ENCODE measurements around the gene HINT2. TPM values are rescaled to one million over a fixed set of nuclear protein-coding genes. Genes with fewer than 3 reads are reported as not detected.

The HINT2 gene
- total RNA-seq, 1 experiment from 2014 or later, result 35.9 TPM

DNA sequence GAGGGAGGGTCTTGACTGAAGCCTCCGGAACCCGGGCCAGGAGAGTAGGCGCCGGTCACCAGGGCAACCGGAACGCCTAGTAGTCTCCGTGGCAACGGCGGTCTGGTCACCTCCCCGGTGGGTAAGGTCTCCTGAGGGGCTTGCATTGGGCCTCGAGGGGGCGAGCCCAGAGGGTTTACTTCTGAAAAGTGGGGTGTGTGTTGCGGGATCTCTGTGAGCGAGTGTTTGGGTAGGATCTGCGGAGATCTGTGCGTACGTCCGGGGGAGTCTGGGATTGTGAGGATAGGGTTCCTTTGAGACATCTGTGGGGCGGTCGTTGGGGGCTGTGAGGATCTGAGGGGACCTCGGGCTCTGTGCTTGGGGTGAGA lies 13.9 kb upstream of the HINT2 start, which contains the start of gene FAM221B:
Gene FAM221B, minus strand, starts transcription at position 17 of the 368 bp plus-strand sequence. CDS start 2,571 bp downstream, outside the sequence.
- Mint-ChIP-seq H3K27me3 (ENCODE audit: low read depth) (peaks cover 2% of the 10 kb centered on the region), H3K36me3 (ENCODE audit: insufficient read depth in 1 of 3, low read depth in 3 of 3) (no peaks in the 10 kb centered on the region), H3K4me1 (peaks cover 29 to 32% of the 10 kb centered on the region in 2 experiments), H3K9me3 (no peaks in the 10 kb centered on the region; a peak in 1 of 5 replicates), H3K27ac (peak within 1 kb of the TSS; percentile 65 to 95 (median 94); a peak in 6 of 7 replicates), H3K4me3 (peak within 1 kb of the TSS; percentile 77 to 87)
- Histone ChIP-seq H4K20me1 (ENCODE audit: control insufficient read depth, insufficient read depth, insufficient read length) (no peaks in the 10 kb centered on the region), H2BK5ac (ENCODE audit: insufficient read length, low read length) (no peak within 1 kb of the TSS), H3K9ac (ENCODE audit: extremely low read depth, insufficient read length, low read length) (peak within 1 kb of the TSS; percentile 66), H3K9me3 (ENCODE audit: control insufficient read depth, low read depth, low read length) (no peaks in the 10 kb centered on the region), H3K4me2 (ENCODE audit: insufficient read depth, insufficient read length, low read length) (peak within 1 kb of the TSS; percentile 77), H3T11ph (ENCODE audit: low read length) (no peak within 1 kb of the TSS), H3K4me1 (ENCODE audit: insufficient read depth, low read length) (peaks cover 6% of the 10 kb centered on the region; the same call in 1 of the 2 replicates), H2BK15ac (ENCODE audit: low read depth, low read length) (no peak within 1 kb of the TSS), H3K23ac (ENCODE audit: insufficient read length, low read depth, low read length) (no peak within 1 kb of the TSS), H3K56ac (ENCODE audit: insufficient read length, low read depth, low read length) (no peak within 1 kb of the TSS), H2BK12ac (ENCODE audit: insufficient read length, low read depth, low read length) (no peak within 1 kb of the TSS), H3K79me1 (ENCODE audit: insufficient read depth, low read depth, low read length, poor library complexity, severe bottlenecking) (no peaks in the 10 kb centered on the region), H3K27ac (ENCODE audit: insufficient read length, low read depth, low read length) (no peak within 1 kb of the TSS), H3K27me3 (ENCODE audit: insufficient read depth, low read length) (no peaks in the 10 kb centered on the region), H4K8ac (replicated peaks; ENCODE audit: insufficient read length, low read depth, low read length) (no peak within 1 kb of the TSS), H3K23me2 (ENCODE audit: insufficient read length, low read depth, low read length, poor library complexity, severe bottlenecking) (peaks cover 12% of the 10 kb centered on the region), H2BK120ac (ENCODE audit: low read depth, low read length, poor library complexity, severe bottlenecking) (no peak within 1 kb of the TSS), H2AFZ (ENCODE audit: low read length) (peak within 1 kb of the TSS; percentile 97), H3K79me2 (ENCODE audit: insufficient read depth, low read length) (no peaks in the 10 kb centered on the region), H3K18ac (ENCODE audit: insufficient read length, low read depth, low read length) (peak within 1 kb of the TSS; percentile 77), H3K14ac (ENCODE audit: insufficient read depth, low read length) (peak within 1 kb of the TSS; percentile 67; the same call in 1 of the 2 replicates), H2BK20ac (ENCODE audit: low read depth, low read length, poor library complexity, severe bottlenecking) (no peak within 1 kb of the TSS), H4K5ac (ENCODE audit: insufficient read length, low read depth, low read length) (no peak within 1 kb of the TSS), H2AK5ac (ENCODE audit: insufficient read length, low read length) (no peak within 1 kb of the TSS), H4K91ac (ENCODE audit: insufficient read length, low read depth, low read length) (no peak within 1 kb of the TSS), H3K4ac (ENCODE audit: low read depth, low read length) (no peak within 1 kb of the TSS)
- no peak for TF ChIP-seq CTCF (conservative IDR thresholded peaks at IDR 0.05)
- peak; percentile 86 for DNase-seq
- WGBS (ENCODE audit: extremely low coverage, insufficient read length, low lambda C conversion rate), result no CpG with 5 or more reads among the region's 21 CpGs

Data from H9 (cell line).